Measurements from ENCODE around the gene AHCYL1.
A peak's percentile ranks its signal among the peaks of the same experiment; 100 is the strongest.
"Not testable (repeated sequence)": the region's sequence is repeated elsewhere in the genome, so short reads cannot be mapped to it uniquely, and the experiment has no call there.

The AHCYL1 gene

GRCh38 chr1:109984456-109985246, at the start of gene AHCYL1:
TSS of gene AHCYL1 (plus strand) at chr1:109984765. CDS start at chr1:109985053, 288 bp downstream.
- FAIRE-seq, result no peak

GRCh38 chr1:109935451-109935900, 49.1 kb upstream of the AHCYL1 start:
- FAIRE-seq, result no peak

- FAIRE-seq, result no peak
Observed at GRCh38 chr1:109937738-109938137, 46.8 kb upstream of the AHCYL1 start.

GRCh38 chr1:109938556-109938955, 46.0 kb upstream of the AHCYL1 start:
- FAIRE-seq, result no peak

- no peak for FAIRE-seq
Observed at GRCh38 chr1:109942434-109942833, 42.1 kb upstream of the AHCYL1 start.

- no peak for FAIRE-seq
Observed at GRCh38 chr1:109944541-109944940, 40.0 kb upstream of the AHCYL1 start.

- no peak for FAIRE-seq
Observed at GRCh38 chr1:109946511-109946910, 38.1 kb upstream of the AHCYL1 start.

GRCh38 chr1:109947582-109948284, 36.8 kb upstream of the AHCYL1 start:
- no peak for FAIRE-seq

GRCh38 chr1:109948285-109948630, 36.3 kb upstream of the AHCYL1 start:
- peak; percentile 53 for FAIRE-seq

- FAIRE-seq, result no peak
Observed at GRCh38 chr1:109950038-109950437, 34.5 kb upstream of the AHCYL1 start.

- no peak for FAIRE-seq
Observed at GRCh38 chr1:109950509-109950908, 34.1 kb upstream of the AHCYL1 start.

GRCh38 chr1:109951501-109951900, 33.1 kb upstream of the AHCYL1 start:
- not testable (repeated sequence) for FAIRE-seq

GRCh38 chr1:109954041-109954512, 30.5 kb upstream of the AHCYL1 start:
- FAIRE-seq, result no peak

GRCh38 chr1:109959632-109959973, 25.0 kb upstream of the AHCYL1 start:
- FAIRE-seq, result no peak

GRCh38 chr1:109959974-109960744, 24.4 kb upstream of the AHCYL1 start:
- FAIRE-seq, result no peak

- FAIRE-seq, result no peak
Observed at GRCh38 chr1:109960745-109961094, 23.8 kb upstream of the AHCYL1 start.

GRCh38 chr1:109963864-109964263, 20.7 kb upstream of the AHCYL1 start:
- FAIRE-seq, result no peak

- FAIRE-seq, result no peak
Observed at GRCh38 chr1:109969146-109969829, 15.3 kb upstream of the AHCYL1 start.

GRCh38 chr1:109969907-109970306, 14.7 kb upstream of the AHCYL1 start:
- no peak for FAIRE-seq

- no peak for FAIRE-seq
Observed at GRCh38 chr1:109971559-109971958, 13.0 kb upstream of the AHCYL1 start.

GRCh38 chr1:109974191-109974590, 10.4 kb upstream of the AHCYL1 start:
- no peak for FAIRE-seq

- no peak for FAIRE-seq
Observed at GRCh38 chr1:109975718-109976117, 8.8 kb upstream of the AHCYL1 start.

- no peak for FAIRE-seq
Observed at GRCh38 chr1:109976762-109977161, 7.8 kb upstream of the AHCYL1 start.
